ENCODE results near the gene CYP11A1. TPM values are rescaled to one million over a fixed set of nuclear protein-coding genes. Genes with fewer than 3 reads are reported as not detected.

CYP11A1 gene
- polyA plus RNA-seq, 3 donors = not detected

- Histone ChIP-seq H3K4me2 (replicated peaks; ENCODE audit: extremely low read depth, low read length, poor library complexity, severe bottlenecking) (no peak overlapping the region), H3K36me3 (replicated peaks in 1 of 2; ENCODE audit: control insufficient read depth in 1 of 2, insufficient read depth in 2 of 2, low read length in 2 of 2) (no peaks in the 10 kb centered on the region), H3K9me3 (replicated peaks in 1 of 2; ENCODE audit: control insufficient read depth in 1 of 2, insufficient read depth in 1 of 2, low read length in 2 of 2) (no peaks in the 10 kb centered on the region), H4K20me1 (ENCODE audit: insufficient read depth, low read length) (no peaks in the 10 kb centered on the region), H2AFZ (ENCODE audit: insufficient read depth, low read depth, low read length, poor library complexity, severe bottlenecking) (no peak overlapping the region), H3K79me2 (ENCODE audit: insufficient read depth, low read length) (no peaks in the 10 kb centered on the region), H3K9ac (ENCODE audit: insufficient read depth, low read length, poor library complexity, severe bottlenecking) (no peak overlapping the region), H3K27me3 (ENCODE audit: control insufficient read depth in 2 of 2, insufficient read depth in 2 of 2, low read length in 2 of 2) (no peaks in the 10 kb centered on the region), H3K4me3 (replicated peaks in 1 of 3; ENCODE audit: low read depth in 2 of 3, low read length in 3 of 3) (no peak overlapping the region), H3K27ac (ENCODE audit: low read depth in 1 of 2, low read length in 2 of 2) (no peak overlapping the region), H3K4me1 (ENCODE audit: control insufficient read depth in 1 of 2, insufficient read depth in 2 of 2, low read length in 2 of 2) (peaks cover 40 to 51% of the 10 kb centered on the region in 2 donors)
- Mint-ChIP-seq H3K27me3 (ENCODE audit: low read depth in 3 of 3) (peaks cover 10 to 21% (median 15%) of the 10 kb centered on the region in 3 donors), H3K4me3 (no peak overlapping the region), H3K36me3 (no peaks in the 10 kb centered on the region), H3K27ac (no peak overlapping the region), H3K4me1 (peaks cover 49% of the 10 kb centered on the region), H3K9me3 (peaks cover 0 to 2% (median 0%) of the 10 kb centered on the region in 7 donors)
- 14% methylated on average over 1 of the region's 10 CpGs for WGBS (ENCODE audit: insufficient coverage)
- intact Hi-C loops (cut with micrococcal nuclease) = no loop called here
- no peak for TF ChIP-seq CTCF (IDR thresholded peaks at IDR 0.05)
- DNase-seq = no peak
Observed at GRCh38 chr15:74400313-74400860, 32.9 kb upstream of the CYP11A1 start.

- H3K79me2 ChIP-seq (ENCODE audit: insufficient read depth, low read length) = no peaks in the 10 kb centered on the region
- peaks cover 40 to 51% of the 10 kb centered on the region in 2 donors for H3K4me1 ChIP-seq (ENCODE audit: control insufficient read depth in 1 of 2, insufficient read depth in 2 of 2, low read length in 2 of 2)
- no peak overlapping the region for H3K4me3 ChIP-seq (replicated peaks in 1 of 3; ENCODE audit: low read depth in 2 of 3, low read length in 3 of 3)
- H3K4me2 ChIP-seq (replicated peaks; ENCODE audit: extremely low read depth, low read length, poor library complexity, severe bottlenecking) = no peak overlapping the region
- H3K9ac ChIP-seq (ENCODE audit: insufficient read depth, low read length, poor library complexity, severe bottlenecking) = no peak overlapping the region
- H2AFZ ChIP-seq (ENCODE audit: insufficient read depth, low read depth, low read length, poor library complexity, severe bottlenecking) = no peak overlapping the region
- no peaks in the 10 kb centered on the region for H3K36me3 ChIP-seq (replicated peaks in 1 of 2; ENCODE audit: control insufficient read depth in 1 of 2, insufficient read depth in 2 of 2, low read length in 2 of 2)
- Mint-ChIP-seq H3K36me3 (no peaks in the 10 kb centered on the region), H3K27me3 (ENCODE audit: low read depth in 3 of 3) (peaks cover 10 to 25% (median 15%) of the 10 kb centered on the region in 3 donors), H3K4me3 (no peak overlapping the region), H3K9me3 (no peaks in the 10 kb centered on the region), H3K27ac (no peak overlapping the region), H3K4me1 (peaks cover 49% of the 10 kb centered on the region)
- no peaks in the 10 kb centered on the region for H3K9me3 ChIP-seq (replicated peaks in 1 of 2; ENCODE audit: control insufficient read depth in 1 of 2, insufficient read depth in 1 of 2, low read length in 2 of 2)
- no peak overlapping the region for H3K27ac ChIP-seq (ENCODE audit: low read depth in 1 of 2, low read length in 2 of 2)
- 36% methylated on average over 2 of the region's 5 CpGs for WGBS (ENCODE audit: insufficient coverage)
- intact Hi-C loops (cut with micrococcal nuclease) = no loop called here
- no peak for TF ChIP-seq CTCF (IDR thresholded peaks at IDR 0.05)
- no peaks in the 10 kb centered on the region for H4K20me1 ChIP-seq (ENCODE audit: insufficient read depth, low read length)
- DNase-seq = no peak
- no peaks in the 10 kb centered on the region for H3K27me3 ChIP-seq (ENCODE audit: control insufficient read depth in 2 of 2, insufficient read depth in 2 of 2, low read length in 2 of 2)
Observed at GRCh38 chr15:74399511-74400312, 32.3 kb upstream of the CYP11A1 start.
